NB4 (cell line): ENCODE data around the gene TSFM.
"Not testable (repeated sequence)": the region's sequence is repeated elsewhere in the genome, so short reads cannot be mapped to it uniquely, and the experiment has no call there.

Experiments
- DNase-seq: peaks from one replicate; pipeline ENCODE4 v3.0.0; 2010; ENCODE audit warnings: low read depth
- H3K4me3 ChIP-seq: one replicate; pipeline ENCODE4 v1.5.1; 2011; ENCODE audit warnings: mild to moderate bottlenecking, low read depth, low read length, moderate library complexity
- CTCF ChIP-seq: IDR thresholded peaks from one replicate; pipeline ENCODE4 v1.5.1; 2012; ENCODE audit warnings: low read depth, low read length
- MAX ChIP-seq: IDR thresholded peaks from 2 replicates; pipeline ENCODE4 v1.6.1; 2011; ENCODE audit warnings: low read depth, low read length
- MYC ChIP-seq: IDR thresholded peaks from 2 replicates; pipeline ENCODE4 v1.6.1; 2011; ENCODE audit warnings: low read depth, low read length
- POLR2A ChIP-seq: IDR thresholded peaks from 2 replicates; pipeline ENCODE4 v1.6.1; 2011; ENCODE audit warnings: mild to moderate bottlenecking; ENCODE audit not compliant: insufficient read length; ENCODE audit errors: extremely low read depth

TSFM gene

GRCh38 chr12:57815177-57816000 is 32.8 kb downstream of the TSFM start:
- TF ChIP-seq POLR2A (no peak), CTCF (peak; percentile 13)

GRCh38 chr12:57816001-57816854 is 33.6 kb downstream of the TSFM start:
- no peak for DNase-seq
- no peak for TF ChIP-seq MYC
- no peak overlapping the region for H3K4me3 ChIP-seq

More at GRCh38 chr12:57815177-57816000, 32.8 kb downstream of the TSFM start:
- H3K4me3 ChIP-seq, result no peak overlapping the region
- peak; percentile 43 for DNase-seq

GRCh38 chr12:57816855-57817151 is 34.2 kb downstream of the TSFM start:
- TF ChIP-seq POLR2A (no peak), CTCF (no peak), MYC (peak; percentile 25; the same call in 1 of the 2 replicates), MAX (peak; percentile 64)
- peak; percentile 97 for DNase-seq
- no peak overlapping the region for H3K4me3 ChIP-seq

- peak; percentile 28 for DNase-seq
- TF ChIP-seq MYC (no peak), POLR2A (no peak), MAX (no peak), CTCF (no peak)
- no peak overlapping the region for H3K4me3 ChIP-seq
Measured at GRCh38 chr12:57817261-57817989, 34.8 kb downstream of the TSFM start.

- DNase-seq, H3K4me3 ChIP-seq: not testable (repeated sequence)
Measured at GRCh38 chr12:57817990-57818331, 35.4 kb downstream of the TSFM start.

GRCh38 chr12:57820119-57820518 is 37.5 kb downstream of the TSFM start:
- not testable (repeated sequence) for H3K4me3 ChIP-seq, DNase-seq

- not testable (repeated sequence) for DNase-seq, H3K4me3 ChIP-seq
Measured at GRCh38 chr12:57821015-57821414, 38.4 kb downstream of the TSFM start.

- no peak for DNase-seq
- TF ChIP-seq MYC (no peak), POLR2A (no peak), CTCF (no peak), MAX (no peak)
- H3K4me3 ChIP-seq, result no peak overlapping the region
Measured at GRCh38 chr12:57821474-57822214, 39.1 kb downstream of the TSFM start.
